Measurements from ENCODE around the gene SELE. TPM values are rescaled to one million over a fixed set of nuclear protein-coding genes. Genes with fewer than 3 reads are reported as not detected.
A peak's percentile ranks its signal among the peaks of the same experiment; 100 is the strongest.

SELE gene
- not detected in 2 replicates for total RNA-seq (2014; rRNA removed; shearing (Covaris generic))

GRCh38 chr1:169733924-169734323 lies at the start of gene SELE:
Gene SELE (minus strand): TSS chr1:169734079. CDS start chr1:169733612, 467 bp downstream.
- no peak for DNase-seq (ENCODE audit: low read depth)

- DNase-seq (ENCODE audit: low read depth), result no peak
These were observed 48.7 kb upstream of the SELE start for GRCh38 chr1:169782596-169782995.

GRCh38 chr1:169779970-169780369 lies 46.1 kb upstream of the SELE start:
- peak; percentile 88 for DNase-seq (ENCODE audit: low read depth)

- DNase-seq (ENCODE audit: low read depth), result no peak
These were observed 45.3 kb upstream of the SELE start for GRCh38 chr1:169779150-169779549.

- DNase-seq (ENCODE audit: low read depth), result no peak
These were observed 42.6 kb upstream of the SELE start for GRCh38 chr1:169776440-169776839.

- DNase-seq (ENCODE audit: low read depth), result no peak
These were observed 34.3 kb upstream of the SELE start for GRCh38 chr1:169768161-169768560.

GRCh38 chr1:169765580-169766331 lies 31.9 kb upstream of the SELE start:
- DNase-seq (ENCODE audit: low read depth), result no peak

- DNase-seq (ENCODE audit: low read depth), result no peak
These were observed 31.0 kb upstream of the SELE start for GRCh38 chr1:169764919-169765318.

GRCh38 chr1:169762699-169763098 lies 28.8 kb upstream of the SELE start:
- DNase-seq (ENCODE audit: low read depth), result no peak

GRCh38 chr1:169759038-169759437 lies 25.2 kb upstream of the SELE start:
- no peak for DNase-seq (ENCODE audit: low read depth)

GRCh38 chr1:169753549-169753948 lies 19.7 kb upstream of the SELE start:
- no peak for DNase-seq (ENCODE audit: low read depth)

- no peak for DNase-seq (ENCODE audit: low read depth)
These were observed 16.2 kb upstream of the SELE start for GRCh38 chr1:169750041-169750440.

- no peak for DNase-seq (ENCODE audit: low read depth)
These were observed 12.7 kb upstream of the SELE start for GRCh38 chr1:169746550-169746949.

- DNase-seq (ENCODE audit: low read depth), result no peak
These were observed 11.4 kb upstream of the SELE start for GRCh38 chr1:169745015-169745861.

GRCh38 chr1:169741666-169742394 lies 8.0 kb upstream of the SELE start:
- DNase-seq (ENCODE audit: low read depth), result peak; percentile 32

- no peak for DNase-seq (ENCODE audit: low read depth)
These were observed 6.1 kb upstream of the SELE start for GRCh38 chr1:169739980-169740379.

GRCh38 chr1:169731446-169731845 lies 2.4 kb downstream of the SELE start:
- DNase-seq (ENCODE audit: low read depth), result no peak

GRCh38 chr1:169729991-169730390 lies 3.9 kb downstream of the SELE start:
- no peak for DNase-seq (ENCODE audit: low read depth)

- DNase-seq (ENCODE audit: low read depth), result no peak
These were observed 6.6 kb downstream of the SELE start for GRCh38 chr1:169727307-169727706.

- DNase-seq (ENCODE audit: low read depth), result no peak
These were observed 7.0 kb downstream of the SELE start for GRCh38 chr1:169726851-169727250.

- DNase-seq (ENCODE audit: low read depth), result no peak
These were observed 7.9 kb downstream of the SELE start for GRCh38 chr1:169725930-169726329.

GRCh38 chr1:169724168-169724567 lies 9.7 kb downstream of the SELE start:
- no peak for DNase-seq (ENCODE audit: low read depth)

All from M059J (cell line).